ENCODE data around the gene FLVCR2.

DNA sequence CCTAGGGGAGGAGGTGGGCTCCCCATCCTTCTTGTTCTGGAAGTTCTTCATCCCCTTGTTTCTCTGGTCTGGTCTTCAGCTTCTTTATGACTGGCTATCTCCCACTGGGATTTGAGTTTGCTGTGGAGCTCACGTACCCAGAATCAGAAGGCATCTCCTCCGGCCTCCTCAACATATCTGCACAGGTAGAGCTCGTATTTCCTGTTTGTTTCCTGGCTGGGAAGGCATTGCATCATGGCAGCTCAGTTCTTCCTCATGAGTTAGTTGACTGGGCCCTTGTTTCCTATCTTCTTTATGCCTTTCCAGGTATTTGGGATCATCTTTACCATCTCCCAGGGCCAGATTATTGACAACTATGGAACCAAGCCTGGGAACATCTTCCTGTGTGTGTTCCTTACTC lies 62.5 kb downstream of the FLVCR2 start:
- TF ChIP-seq, protein P1, sequence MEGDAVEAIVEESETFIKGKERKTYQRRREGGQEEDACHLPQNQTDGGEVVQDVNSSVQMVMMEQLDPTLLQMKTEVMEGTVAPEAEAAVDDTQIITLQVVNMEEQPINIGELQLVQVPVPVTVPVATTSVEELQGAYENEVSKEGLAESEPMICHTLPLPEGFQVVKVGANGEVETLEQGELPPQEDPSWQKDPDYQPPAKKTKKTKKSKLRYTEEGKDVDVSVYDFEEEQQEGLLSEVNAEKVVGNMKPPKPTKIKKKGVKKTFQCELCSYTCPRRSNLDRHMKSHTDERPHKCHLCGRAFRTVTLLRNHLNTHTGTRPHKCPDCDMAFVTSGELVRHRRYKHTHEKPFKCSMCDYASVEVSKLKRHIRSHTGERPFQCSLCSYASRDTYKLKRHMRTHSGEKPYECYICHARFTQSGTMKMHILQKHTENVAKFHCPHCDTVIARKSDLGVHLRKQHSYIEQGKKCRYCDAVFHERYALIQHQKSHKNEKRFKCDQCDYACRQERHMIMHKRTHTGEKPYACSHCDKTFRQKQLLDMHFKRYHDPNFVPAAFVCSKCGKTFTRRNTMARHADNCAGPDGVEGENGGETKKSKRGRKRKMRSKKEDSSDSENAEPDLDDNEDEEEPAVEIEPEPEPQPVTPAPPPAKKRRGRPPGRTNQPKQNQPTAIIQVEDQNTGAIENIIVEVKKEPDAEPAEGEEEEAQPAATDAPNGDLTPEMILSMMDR (IDR thresholded peaks at IDR 0.05), result no peak
- TF ChIP-seq POLR2A (IDR thresholded peaks at IDR 0.05), result no peak
